HEK293 (cell line): ENCODE results near the gene SMAD9.
A peak's percentile ranks its signal among the peaks of the same experiment; 100 is the strongest.

Experiments used
- CTCF ChIA-PET: fragments of 350-600 bp; formaldehyde crosslinking; extraction: SDS; loops from one replicate; lab custom pipeline; 2021; ENCODE audit warnings: antibody characterized with exemption; lab: Yijun Ruan, JAX
- POLR2A ChIA-PET: fragments of 300-600 bp; formaldehyde crosslinking; extraction: SDS; loops from one replicate; lab custom pipeline; 2020; ENCODE audit warnings: antibody characterized with exemption, inconsistent platforms; lab: Yijun Ruan, JAX
- H3K27ac ChIP-seq: fragments of 200-500 bp; sonication (Bioruptor generic); 2 replicates; pipeline ENCODE4 v1.5.1; 2014; ENCODE audit warnings: low read depth, low read length, control low read depth, inconsistent platforms; ENCODE audit errors: extremely low read depth
- H3K36me3 ChIP-seq, 2 experiments: fragments of 200-500 bp in 1 of 2; sonication (Bioruptor generic) in 1 of 2; 1 replicate in 1 of 2; 2 replicates in 1 of 2; pipeline ENCODE4 v1.5.1; 2014 to 2017; ENCODE audit warnings: inconsistent platforms in 2 of 2, low read length in 2 of 2; ENCODE audit not compliant: control insufficient read depth in 2 of 2, insufficient read depth in 1 of 2
- H3K4me1 ChIP-seq: fragments of 200-500 bp; sonication (Bioruptor generic); 2 replicates; pipeline ENCODE4 v1.5.1; 2014; ENCODE audit warnings: mild to moderate bottlenecking, low read length, inconsistent platforms; ENCODE audit not compliant: control insufficient read depth, insufficient read depth
- H3K4me3 ChIP-seq: 2 replicates; pipeline ENCODE4 v1.5.1; 2011; ENCODE audit warnings: low read depth, mild to moderate bottlenecking, control low read depth, low read length, moderate library complexity
- H3K9me3 ChIP-seq: fragments of 200-500 bp; sonication (Bioruptor generic); 2 replicates; pipeline ENCODE4 v1.5.1; 2014; ENCODE audit warnings: low read depth, low read length, inconsistent platforms; ENCODE audit not compliant: control insufficient read depth, insufficient read depth
- EGR2 ChIP-seq: fragments of 450-650 bp; formaldehyde crosslinking; IDR thresholded peaks from 2 replicates; pipeline ENCODE4 v1.5.1; 2016; ENCODE audit warnings: low read depth, missing biosample characterization, missing genetic modification characterization
- KLF7 ChIP-seq: fragments of 450-650 bp; formaldehyde crosslinking; IDR thresholded peaks from 2 replicates; pipeline ENCODE4 v1.5.1; 2016; ENCODE audit warnings: missing biosample characterization, missing genetic modification characterization, borderline replicate concordance
- PBX3 ChIP-seq: sonication (generic); formaldehyde crosslinking; IDR thresholded peaks from 2 replicates; pipeline ENCODE4 v1.8.1; 2022; ENCODE audit warnings: mild to moderate bottlenecking, moderate library complexity, missing genetic modification reagents
- YY2 ChIP-seq: fragments of 450-650 bp; formaldehyde crosslinking; IDR thresholded peaks from 2 replicates; pipeline ENCODE4 v1.5.1; 2016; ENCODE audit warnings: missing biosample characterization, missing genetic modification characterization
- ZBTB49 ChIP-seq: fragments of 450-650 bp; formaldehyde crosslinking; IDR thresholded peaks from 2 replicates; pipeline ENCODE4 v1.5.1; 2016; ENCODE audit warnings: missing biosample characterization, missing genetic modification characterization, low read depth
- ZBTB8A ChIP-seq: fragments of 450-650 bp; formaldehyde crosslinking; IDR thresholded peaks from 2 replicates; pipeline ENCODE4 v1.5.1; 2016; ENCODE audit warnings: missing biosample characterization, missing genetic modification characterization
- ZFHX2 ChIP-seq: fragments of 450-650 bp; formaldehyde crosslinking; conservative IDR thresholded peaks from 2 replicates; pipeline ENCODE4 v1.5.1; 2016; ENCODE audit warnings: missing biosample characterization, missing genetic modification characterization
- ZNF114 ChIP-seq: fragments of 450-650 bp; formaldehyde crosslinking; IDR thresholded peaks from 2 replicates; pipeline ENCODE4 v1.5.0; 2017; ENCODE audit warnings: missing biosample characterization, missing genetic modification characterization
- ZNF223 ChIP-seq: fragments of 450-650 bp; formaldehyde crosslinking; IDR thresholded peaks from 2 replicates; pipeline ENCODE4 v1.5.1; 2016; ENCODE audit warnings: missing biosample characterization, missing genetic modification characterization
- ZNF311 ChIP-seq: fragments of 450-650 bp; formaldehyde crosslinking; IDR thresholded peaks from 2 replicates; pipeline ENCODE4 v1.5.1; 2017; ENCODE audit warnings: missing biosample characterization, missing genetic modification characterization, borderline replicate concordance
- ZNF654 ChIP-seq: fragments of 450-650 bp; formaldehyde crosslinking; IDR thresholded peaks from 2 replicates; pipeline ENCODE4 v1.5.1; 2016; ENCODE audit warnings: low read depth, missing biosample characterization, missing genetic modification characterization
- ZNF660 ChIP-seq: fragments of 450-650 bp; IDR thresholded peaks from 2 replicates; pipeline ENCODE4 v1.5.1; 2018; ENCODE audit warnings: missing biosample characterization, mild to moderate bottlenecking, missing genetic modification characterization
- ZXDB ChIP-seq: fragments of 450-650 bp; formaldehyde crosslinking; IDR thresholded peaks from 2 replicates; pipeline ENCODE4 v1.5.1; 2016; ENCODE audit warnings: missing biosample characterization, missing genetic modification characterization

SMAD9 gene

GRCh38 chr13:36858290-36858689, 61.7 kb downstream of the SMAD9 start:
- H3K9me3 ChIP-seq: no peaks in the 10 kb centered on the region
- H3K4me1 ChIP-seq: no peaks in the 10 kb centered on the region
- TF ChIP-seq ZNF311 (tag by site-specific recombination) (no peak), ZNF114 (tag by site-specific recombination) (no peak), YY2 (tag by site-specific recombination) (no peak), ZXDB (tag by site-specific recombination) (no peak), ZNF654 (peak; percentile 61), ZNF223 (tag by site-specific recombination) (no peak), ZNF660 (tag by site-specific recombination) (0 out of 2 replicates have a peak, but pooled peaks have one; percentile 37), ZBTB8A (tag by site-specific recombination) (no peak), KLF7 (tag by site-specific recombination) (no peak)
- TF ChIP-seq, all 188 proteins: peak for 2
- H3K36me3 ChIP-seq: peaks cover 0 to 39% of the 10 kb centered on the region in 2 experiments; a peak in 2 of 3 replicates
- H3K27ac ChIP-seq: no peak overlapping the region
- ChIA-PET CTCF (interaction anchor here (0.6 to 6.6 kb wide), 21 partner anchors 8 to 678 kb away, joined by 3 to 66 read pairs (median 4); partner anchors contain the start of gene EXOSC8), POLR2A (no interaction called here)
- H3K4me3 ChIP-seq: no peak overlapping the region

- TF ChIP-seq ZBTB49 (tag by site-specific recombination) (no peak), ZFHX2 (tag by site-specific recombination) (peak; percentile 85), EGR2 (tag by site-specific recombination) (peak; percentile 83)
- Histone ChIP-seq H3K27ac (no peak overlapping the region), H3K9me3 (no peaks in the 10 kb centered on the region), H3K36me3 (peaks cover 0 to 37% of the 10 kb centered on the region in 2 experiments; a peak in 2 of 3 replicates), H3K4me1 (no peaks in the 10 kb centered on the region), H3K4me3 (no peak overlapping the region)
- POLR2A ChIA-PET: no interaction called here
- CTCF ChIA-PET: interaction anchor here (0.7 to 6.6 kb wide), 10 partner anchors 9 to 754 kb away, joined by 3 to 66 read pairs (median 6); partner anchors contain the start of gene EXOSC8
Observed at GRCh38 chr13:36857253-36857652, 62.8 kb downstream of the SMAD9 start.

- Histone ChIP-seq H3K9me3 (no peaks in the 10 kb centered on the region), H3K27ac (no peak overlapping the region), H3K36me3 (peaks cover 0 to 28% of the 10 kb centered on the region in 2 experiments; a peak in 2 of 3 replicates), H3K4me1 (no peaks in the 10 kb centered on the region), H3K4me3 (no peak overlapping the region)
- CTCF ChIA-PET: interaction anchor here (0.7 to 2.3 kb wide), 3 partner anchors 68 to 131 kb away, joined by 3 to 16 read pairs (median 6); no protein-coding TSS in a partner anchor
- TF ChIP-seq EGR2 (tag by site-specific recombination): peak; percentile 8; the same call in 1 of the 2 replicates
- no peak for TF ChIP-seq PBX3
- TF ChIP-seq ZNF654: 0 out of 2 replicates have a peak, but pooled peaks have one; percentile 30
- POLR2A ChIA-PET: no interaction called here
Observed at GRCh38 chr13:36850790-36851438, 69.1 kb downstream of the SMAD9 start.
